NB4 (cell line): ENCODE data around the gene ELAPOR1.
A peak's percentile ranks its signal among the peaks of the same experiment; 100 is the strongest.

Experiments
- DNase-seq: peaks from one replicate; pipeline ENCODE4 v3.0.0; 2010; ENCODE audit warnings: low read depth
- H3K4me3 ChIP-seq: one replicate; pipeline ENCODE4 v1.5.1; 2011; ENCODE audit warnings: mild to moderate bottlenecking, low read depth, low read length, moderate library complexity
- MYC ChIP-seq: IDR thresholded peaks from 2 replicates; pipeline ENCODE4 v1.6.1; 2011; ENCODE audit warnings: low read depth, low read length
- POLR2A ChIP-seq: IDR thresholded peaks from 2 replicates; pipeline ENCODE4 v1.6.1; 2011; ENCODE audit warnings: mild to moderate bottlenecking; ENCODE audit not compliant: insufficient read length; ENCODE audit errors: extremely low read depth
- TF ChIP-seq, protein P1 (sequence below): IDR thresholded peaks from 2 replicates; pipeline ENCODE4 v1.6.1; 2011; ENCODE audit warnings: low read depth, low read length
- TF ChIP-seq, protein P2 (sequence below): IDR thresholded peaks from one replicate; pipeline ENCODE4 v1.5.1; 2012; ENCODE audit warnings: low read depth, low read length

Gene ELAPOR1

DNA sequence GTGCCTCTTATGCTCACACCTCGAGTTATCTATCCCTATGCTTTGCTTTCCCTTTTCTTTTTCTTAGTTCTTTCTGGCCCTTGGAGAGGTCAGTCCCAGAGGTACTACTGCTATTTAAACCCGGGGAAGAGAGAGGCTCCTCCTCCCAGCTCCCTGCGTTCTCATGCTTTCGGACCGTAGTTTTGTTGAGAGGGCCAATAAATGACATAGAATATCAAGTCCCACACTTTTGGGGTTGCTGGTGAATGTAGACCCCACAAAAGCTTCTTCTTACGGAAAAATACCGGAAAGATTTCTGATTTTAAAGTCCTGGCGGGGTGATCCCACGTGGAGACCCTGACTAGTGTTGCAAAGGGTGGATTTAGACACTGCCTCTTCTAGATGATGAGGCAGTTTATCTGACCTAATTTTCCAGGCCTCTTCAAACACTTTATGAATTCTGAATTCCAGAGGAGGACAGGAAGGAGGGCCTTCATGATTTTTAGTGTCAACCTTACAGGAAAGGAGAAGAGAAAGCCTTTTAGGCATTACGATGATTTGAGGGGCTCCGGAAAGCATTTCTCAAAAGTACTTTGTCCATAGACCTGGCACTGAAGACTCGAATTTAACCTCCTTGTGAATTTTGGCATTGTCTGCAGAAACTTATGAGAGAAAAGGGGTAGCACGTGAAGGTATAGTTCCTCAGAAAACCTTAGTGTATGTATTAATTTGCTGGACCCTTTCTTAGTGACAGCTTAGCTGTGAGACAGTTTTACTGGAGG, 22.7 kb upstream of the ELAPOR1 start:
- TF ChIP-seq, protein P1, sequence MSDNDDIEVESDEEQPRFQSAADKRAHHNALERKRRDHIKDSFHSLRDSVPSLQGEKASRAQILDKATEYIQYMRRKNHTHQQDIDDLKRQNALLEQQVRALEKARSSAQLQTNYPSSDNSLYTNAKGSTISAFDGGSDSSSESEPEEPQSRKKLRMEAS = peak; percentile 67
- peak; percentile 48; the same call in 1 of the 2 replicates for TF ChIP-seq MYC
- TF ChIP-seq, protein P2, sequence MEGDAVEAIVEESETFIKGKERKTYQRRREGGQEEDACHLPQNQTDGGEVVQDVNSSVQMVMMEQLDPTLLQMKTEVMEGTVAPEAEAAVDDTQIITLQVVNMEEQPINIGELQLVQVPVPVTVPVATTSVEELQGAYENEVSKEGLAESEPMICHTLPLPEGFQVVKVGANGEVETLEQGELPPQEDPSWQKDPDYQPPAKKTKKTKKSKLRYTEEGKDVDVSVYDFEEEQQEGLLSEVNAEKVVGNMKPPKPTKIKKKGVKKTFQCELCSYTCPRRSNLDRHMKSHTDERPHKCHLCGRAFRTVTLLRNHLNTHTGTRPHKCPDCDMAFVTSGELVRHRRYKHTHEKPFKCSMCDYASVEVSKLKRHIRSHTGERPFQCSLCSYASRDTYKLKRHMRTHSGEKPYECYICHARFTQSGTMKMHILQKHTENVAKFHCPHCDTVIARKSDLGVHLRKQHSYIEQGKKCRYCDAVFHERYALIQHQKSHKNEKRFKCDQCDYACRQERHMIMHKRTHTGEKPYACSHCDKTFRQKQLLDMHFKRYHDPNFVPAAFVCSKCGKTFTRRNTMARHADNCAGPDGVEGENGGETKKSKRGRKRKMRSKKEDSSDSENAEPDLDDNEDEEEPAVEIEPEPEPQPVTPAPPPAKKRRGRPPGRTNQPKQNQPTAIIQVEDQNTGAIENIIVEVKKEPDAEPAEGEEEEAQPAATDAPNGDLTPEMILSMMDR = no peak
- peak; percentile 70 for DNase-seq
- H3K4me3 ChIP-seq = peak overlapping the region; percentile 82

DNA sequence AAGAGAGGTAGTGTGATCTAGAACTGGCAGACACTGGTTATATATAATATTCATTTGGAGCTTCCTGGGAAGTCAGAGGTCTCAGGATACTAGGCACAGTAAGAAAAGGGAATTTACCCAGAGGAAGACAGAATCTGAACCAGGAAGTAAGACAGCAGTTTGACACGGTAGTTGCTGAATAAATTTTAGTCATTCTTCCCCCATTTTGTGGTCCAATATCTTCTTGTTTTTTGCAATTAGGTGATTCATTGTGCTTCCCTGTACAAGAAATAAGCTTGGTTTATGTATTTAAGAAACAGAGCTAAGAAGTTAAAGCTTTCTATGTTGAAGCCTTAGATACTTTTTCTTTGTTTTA, 22.1 kb upstream of the ELAPOR1 start:
- TF ChIP-seq POLR2A = no peak
- TF ChIP-seq, protein P2 = no peak
- no peak for TF ChIP-seq MYC
- TF ChIP-seq, protein P1 = no peak
- DNase-seq = peak; percentile 74
- peak overlapping the region; percentile 82 for H3K4me3 ChIP-seq

DNA sequence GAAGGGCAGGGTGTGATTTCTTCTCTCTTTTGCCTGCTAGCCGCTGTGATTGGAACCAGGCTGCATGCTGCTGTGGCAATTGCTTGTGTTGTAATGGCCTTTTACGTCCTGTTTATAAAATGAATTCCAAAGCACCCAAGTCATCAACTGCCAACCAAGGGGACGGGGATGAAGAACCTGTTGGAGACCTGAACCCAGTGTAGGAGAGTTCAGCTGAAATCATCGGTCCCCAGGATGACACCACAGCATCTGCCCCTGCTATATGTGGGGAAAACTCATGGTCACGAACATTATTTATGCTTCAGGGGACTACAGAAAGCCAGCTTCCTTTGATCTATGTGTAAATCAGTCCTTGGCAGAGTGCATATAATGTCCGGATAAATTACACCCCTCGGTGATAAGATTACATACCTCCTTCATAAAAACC, 19.5 kb upstream of the ELAPOR1 start:
- no peak overlapping the region for H3K4me3 ChIP-seq
- TF ChIP-seq, protein P2 = no peak
- TF ChIP-seq, protein P1 = no peak
- no peak for TF ChIP-seq POLR2A
- no peak for TF ChIP-seq MYC
- DNase-seq = no peak

DNA sequence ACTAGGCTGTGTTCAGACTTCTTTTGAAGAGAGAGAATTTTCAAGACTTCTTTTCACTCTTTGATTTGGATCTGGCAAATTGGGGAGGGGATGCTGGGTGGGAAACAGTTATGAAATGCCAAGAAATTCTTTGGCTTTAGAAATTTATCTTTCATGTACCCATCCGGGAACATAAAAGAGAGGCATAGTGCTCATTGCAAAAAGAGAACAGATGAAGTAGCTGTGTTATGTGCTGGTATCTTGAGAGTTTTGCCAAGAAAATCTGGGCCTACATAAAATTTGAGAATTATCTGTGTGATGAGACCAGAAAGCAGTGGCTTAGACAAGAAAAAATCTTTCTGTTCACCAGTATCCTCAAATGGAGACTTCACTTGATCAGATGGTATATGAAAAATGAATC, 19.0 kb upstream of the ELAPOR1 start:
- DNase-seq = no peak
- H3K4me3 ChIP-seq = no peak overlapping the region
- TF ChIP-seq, protein P2 = no peak
- TF ChIP-seq POLR2A = no peak
- no peak for TF ChIP-seq MYC
- TF ChIP-seq, protein P1 = no peak

DNA sequence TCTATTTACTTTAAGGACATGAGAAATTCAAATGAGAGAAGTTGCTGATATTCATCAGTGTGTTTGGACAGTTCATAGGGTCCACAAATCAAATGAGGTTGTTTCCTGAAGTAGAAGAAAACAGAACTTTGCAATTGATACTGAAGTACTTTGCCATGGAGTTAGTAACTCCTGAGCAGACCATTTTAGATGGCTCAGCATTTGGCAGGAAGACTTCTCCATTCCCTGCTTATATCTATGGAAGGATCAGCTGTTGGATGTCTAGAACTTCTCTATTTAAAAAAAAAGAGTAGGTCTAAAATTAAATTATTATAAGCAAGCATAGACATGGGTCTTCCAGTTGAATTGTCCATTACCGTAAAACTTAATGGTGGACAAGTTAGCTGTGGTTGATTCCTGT, 18.3 kb upstream of the ELAPOR1 start:
- TF ChIP-seq MYC = no peak
- TF ChIP-seq, protein P2 = no peak
- TF ChIP-seq POLR2A = no peak
- TF ChIP-seq, protein P1 = no peak
- no peak overlapping the region for H3K4me3 ChIP-seq
- DNase-seq = no peak
